ENCODE measurements around the gene STN1. TPM values are rescaled to one million over a fixed set of nuclear protein-coding genes. Genes with fewer than 3 reads are reported as not detected.

Gene STN1
- total RNA-seq, 1 experiment from 2014 or later = 74.7 TPM

GRCh38 chr10:103915796-103916195, 2.2 kb downstream of the STN1 start:
- Histone ChIP-seq H3K9me2 (ENCODE audit: insufficient read depth) (no peaks in the 10 kb centered on the region), H3K27ac (ENCODE audit: low read depth, low read length) (peak overlapping the region; percentile 97), H3K9me3 (ENCODE audit: control insufficient read depth in 1 of 2, insufficient read depth in 1 of 2, low read depth in 1 of 2, low read length in 2 of 2) (peaks cover 3 to 14% of the 10 kb centered on the region in 2 experiments; a peak in 1 of 4 replicates), H3K4me2 (ENCODE audit: low read length) (peak overlapping the region; percentile 92), H3K4me1 (ENCODE audit: control insufficient read depth in 1 of 2, insufficient read depth in 2 of 2, low read length in 2 of 2) (peaks cover 31 to 39% of the 10 kb centered on the region in 2 experiments), H3K27me3 (ENCODE audit: insufficient read depth, low read length) (no peaks in the 10 kb centered on the region), H3K79me2 (ENCODE audit: insufficient read depth, low read length) (peaks cover 28% of the 10 kb centered on the region), H4K20me1 (ENCODE audit: insufficient read depth) (no peaks in the 10 kb centered on the region), H3K4me3 (replicated peaks in 1 of 2; ENCODE audit: low read depth in 1 of 2, low read length in 2 of 2) (peak overlapping the region in 1 of 2 experiments; percentile 64; a peak in 1 of 4 replicates), H3K36me3 (ENCODE audit: control insufficient read depth in 1 of 2, insufficient read depth in 2 of 2, low read length in 2 of 2) (peaks cover 0 to 21% of the 10 kb centered on the region in 2 experiments; a peak in 2 of 4 replicates), H2AFZ (ENCODE audit: low read depth, low read length, poor library complexity, severe bottlenecking) (no peak overlapping the region), H3K9ac (ENCODE audit: low read length) (no peak overlapping the region)
- ChIA-PET RAD21 (ENCODE audit: low non-redundant PET in 1 of 2, low total read pairs in 2 of 2, uncharacterized antibody in 2 of 2, unreplicated experiment in 2 of 2) (no interaction called here), POLR2A (interaction anchor here (1.6 kb wide), 1 partner anchor 11 kb away, joined by 4 read pairs; no protein-coding TSS in a partner anchor), CTCF (no interaction called here)
- DNase-seq (ENCODE audit: low read depth, low spot score) (no peak), ATAC-seq (no peak)
- intact Hi-C loops (cut with micrococcal nuclease) = no loop called here
- TF ChIP-seq SP1 (IDR thresholded peaks at IDR 0.05; ENCODE audit: low read depth) = no peak
- TF ChIP-seq EZH2phosphoT487 (IDR thresholded peaks at IDR 0.05; ENCODE audit: borderline replicate concordance) = no peak
- TF ChIP-seq FOSL1 (IDR thresholded peaks at IDR 0.05; ENCODE audit: low read depth) = no peak
- TF ChIP-seq, protein P1, sequence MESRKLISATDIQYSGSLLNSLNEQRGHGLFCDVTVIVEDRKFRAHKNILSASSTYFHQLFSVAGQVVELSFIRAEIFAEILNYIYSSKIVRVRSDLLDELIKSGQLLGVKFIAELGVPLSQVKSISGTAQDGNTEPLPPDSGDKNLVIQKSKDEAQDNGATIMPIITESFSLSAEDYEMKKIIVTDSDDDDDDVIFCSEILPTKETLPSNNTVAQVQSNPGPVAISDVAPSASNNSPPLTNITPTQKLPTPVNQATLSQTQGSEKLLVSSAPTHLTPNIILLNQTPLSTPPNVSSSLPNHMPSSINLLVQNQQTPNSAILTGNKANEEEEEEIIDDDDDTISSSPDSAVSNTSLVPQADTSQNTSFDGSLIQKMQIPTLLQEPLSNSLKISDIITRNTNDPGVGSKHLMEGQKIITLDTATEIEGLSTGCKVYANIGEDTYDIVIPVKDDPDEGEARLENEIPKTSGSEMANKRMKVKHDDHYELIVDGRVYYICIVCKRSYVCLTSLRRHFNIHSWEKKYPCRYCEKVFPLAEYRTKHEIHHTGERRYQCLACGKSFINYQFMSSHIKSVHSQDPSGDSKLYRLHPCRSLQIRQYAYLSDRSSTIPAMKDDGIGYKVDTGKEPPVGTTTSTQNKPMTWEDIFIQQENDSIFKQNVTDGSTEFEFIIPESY (IDR thresholded peaks at IDR 0.05; ENCODE audit: extremely low read depth, insufficient replicate concordance, low read length) = no peak
- TF ChIP-seq ELF1 (IDR thresholded peaks at IDR 0.05; ENCODE audit: borderline replicate concordance, low read depth) = no peak
- TF ChIP-seq CBX3 (IDR thresholded peaks at IDR 0.05; ENCODE audit: low read depth) = no peak
- no peak for TF ChIP-seq MAX (IDR thresholded peaks at IDR 0.05)
- no peak for TF ChIP-seq YY1 (IDR thresholded peaks at IDR 0.05; ENCODE audit: extremely low read depth, insufficient replicate concordance, low read depth, low read length)
- TF ChIP-seq SIN3A (IDR thresholded peaks at IDR 0.05; ENCODE audit: low read depth) = no peak
- TF ChIP-seq ZNF274 (IDR thresholded peaks at IDR 0.05; ENCODE audit: low read depth, low read length) = no peak
- no peak for TF ChIP-seq ZFX (IDR thresholded peaks at IDR 0.05)
- no peak for TF ChIP-seq TCF7L2 (IDR thresholded peaks at IDR 0.05; ENCODE audit: borderline replicate concordance, extremely low read depth, insufficient read depth, insufficient read length)
- TF ChIP-seq EZH2 (IDR thresholded peaks at IDR 0.05) = no peak
- TF ChIP-seq, protein P2, sequence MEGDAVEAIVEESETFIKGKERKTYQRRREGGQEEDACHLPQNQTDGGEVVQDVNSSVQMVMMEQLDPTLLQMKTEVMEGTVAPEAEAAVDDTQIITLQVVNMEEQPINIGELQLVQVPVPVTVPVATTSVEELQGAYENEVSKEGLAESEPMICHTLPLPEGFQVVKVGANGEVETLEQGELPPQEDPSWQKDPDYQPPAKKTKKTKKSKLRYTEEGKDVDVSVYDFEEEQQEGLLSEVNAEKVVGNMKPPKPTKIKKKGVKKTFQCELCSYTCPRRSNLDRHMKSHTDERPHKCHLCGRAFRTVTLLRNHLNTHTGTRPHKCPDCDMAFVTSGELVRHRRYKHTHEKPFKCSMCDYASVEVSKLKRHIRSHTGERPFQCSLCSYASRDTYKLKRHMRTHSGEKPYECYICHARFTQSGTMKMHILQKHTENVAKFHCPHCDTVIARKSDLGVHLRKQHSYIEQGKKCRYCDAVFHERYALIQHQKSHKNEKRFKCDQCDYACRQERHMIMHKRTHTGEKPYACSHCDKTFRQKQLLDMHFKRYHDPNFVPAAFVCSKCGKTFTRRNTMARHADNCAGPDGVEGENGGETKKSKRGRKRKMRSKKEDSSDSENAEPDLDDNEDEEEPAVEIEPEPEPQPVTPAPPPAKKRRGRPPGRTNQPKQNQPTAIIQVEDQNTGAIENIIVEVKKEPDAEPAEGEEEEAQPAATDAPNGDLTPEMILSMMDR (IDR thresholded peaks at IDR 0.05 in 2 of 3, conservative IDR thresholded peaks at IDR 0.05 in 1 of 3; ENCODE audit: borderline replicate concordance in 1 of 3, insufficient read depth in 1 of 3, low read depth in 2 of 3, low read length in 2 of 3) = no peak
- TF ChIP-seq SRF (IDR thresholded peaks at IDR 0.05; ENCODE audit: low read depth) = no peak
- no peak for TF ChIP-seq EGR1 (IDR thresholded peaks at IDR 0.05; ENCODE audit: low read depth)
- no peak for TF ChIP-seq POLR2AphosphoS5 (IDR thresholded peaks at IDR 0.05; ENCODE audit: low read depth, low read length)
- BruUV-seq (replicated peaks) = no TSS peak
